T1000 (cell line): ENCODE results near the gene MON1B.
"Not testable (repeated sequence)": the region's sequence is repeated elsewhere in the genome, so short reads cannot be mapped to it uniquely, and the experiment has no call there.

Experiments used
- DNase-seq: peaks from one replicate; lab custom pipeline; 2025; ENCODE audit warnings: mixed read lengths; lab: John Stamatoyannopoulos, UW

The MON1B gene

GRCh38 chr16:77190478-77191258 is at the start of gene MON1B:
Gene MON1B, plus strand, starts transcription at chr16:77191190. Its CDS starts 296 bp downstream, at chr16:77191486.
- peak; percentile 88 for DNase-seq

- DNase-seq: no peak
Observed at GRCh38 chr16:77143364-77143763, 47.6 kb upstream of the MON1B start.

- DNase-seq: no peak
Observed at GRCh38 chr16:77148121-77148520, 42.9 kb upstream of the MON1B start.

- no peak for DNase-seq
Observed at GRCh38 chr16:77157346-77158058, 33.5 kb upstream of the MON1B start.

- no peak for DNase-seq
Observed at GRCh38 chr16:77158293-77158692, 32.7 kb upstream of the MON1B start.

- no peak for DNase-seq
Observed at GRCh38 chr16:77165006-77165405, 26.0 kb upstream of the MON1B start.

- not testable (repeated sequence) for DNase-seq
Observed at GRCh38 chr16:77165536-77166236, 25.3 kb upstream of the MON1B start.

GRCh38 chr16:77166726-77167125 is 24.3 kb upstream of the MON1B start:
- DNase-seq: no peak

- DNase-seq: no peak
Observed at GRCh38 chr16:77168901-77169300, 22.1 kb upstream of the MON1B start.

GRCh38 chr16:77169650-77170236 is 21.2 kb upstream of the MON1B start:
- no peak for DNase-seq

GRCh38 chr16:77170805-77171204 is 20.2 kb upstream of the MON1B start:
- no peak for DNase-seq

GRCh38 chr16:77171745-77172635 is 19.0 kb upstream of the MON1B start:
- no peak for DNase-seq

GRCh38 chr16:77172951-77173350 is 18.0 kb upstream of the MON1B start:
- no peak for DNase-seq

- no peak for DNase-seq
Observed at GRCh38 chr16:77183137-77183536, 7.9 kb upstream of the MON1B start.

- DNase-seq: not testable (repeated sequence)
Observed at GRCh38 chr16:77186298-77186697, 4.7 kb upstream of the MON1B start.

GRCh38 chr16:77190190-77190477 is 856 bp upstream of the MON1B start:
- DNase-seq: no peak

GRCh38 chr16:77191259-77191969 is 424 bp downstream of the MON1B start:
- no peak for DNase-seq

GRCh38 chr16:77193377-77193776 is 2.4 kb downstream of the MON1B start:
- DNase-seq: no peak

- no peak for DNase-seq
Observed at GRCh38 chr16:77194295-77195231, 3.6 kb downstream of the MON1B start.

- DNase-seq: no peak
Observed at GRCh38 chr16:77195411-77195810, 4.4 kb downstream of the MON1B start.
